ENCODE results near the gene TAF4.
"Not testable (repeated sequence)": the region's sequence is repeated elsewhere in the genome, so short reads cannot be mapped to it uniquely, and the experiment has no call there.

Gene TAF4

DNA sequence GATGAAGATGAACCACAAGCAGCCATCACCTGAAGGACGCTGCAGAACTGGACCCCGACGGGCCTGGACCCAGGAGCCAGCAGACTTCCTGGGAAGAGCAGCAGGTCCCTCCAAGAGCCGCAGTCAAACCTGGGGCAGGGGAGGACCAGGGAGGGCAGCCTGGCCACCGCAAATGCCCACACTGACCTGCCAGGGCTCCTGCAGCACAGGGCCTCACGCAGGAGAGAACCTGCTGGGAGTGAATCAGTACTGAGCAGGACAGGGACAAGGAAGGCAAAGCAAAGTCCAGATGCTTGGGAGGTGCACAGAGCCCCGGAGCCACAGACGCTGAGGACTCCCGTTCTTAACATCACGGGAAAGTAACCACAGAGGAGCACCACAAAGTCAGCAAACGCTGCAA lies 75.2 kb downstream of the TAF4 start:
- no peak overlapping the region for H3K4me3 ChIP-seq (ENCODE audit: low read length)
- no peak for DNase-seq (ENCODE audit: low read depth)
- TF ChIP-seq, protein P1, sequence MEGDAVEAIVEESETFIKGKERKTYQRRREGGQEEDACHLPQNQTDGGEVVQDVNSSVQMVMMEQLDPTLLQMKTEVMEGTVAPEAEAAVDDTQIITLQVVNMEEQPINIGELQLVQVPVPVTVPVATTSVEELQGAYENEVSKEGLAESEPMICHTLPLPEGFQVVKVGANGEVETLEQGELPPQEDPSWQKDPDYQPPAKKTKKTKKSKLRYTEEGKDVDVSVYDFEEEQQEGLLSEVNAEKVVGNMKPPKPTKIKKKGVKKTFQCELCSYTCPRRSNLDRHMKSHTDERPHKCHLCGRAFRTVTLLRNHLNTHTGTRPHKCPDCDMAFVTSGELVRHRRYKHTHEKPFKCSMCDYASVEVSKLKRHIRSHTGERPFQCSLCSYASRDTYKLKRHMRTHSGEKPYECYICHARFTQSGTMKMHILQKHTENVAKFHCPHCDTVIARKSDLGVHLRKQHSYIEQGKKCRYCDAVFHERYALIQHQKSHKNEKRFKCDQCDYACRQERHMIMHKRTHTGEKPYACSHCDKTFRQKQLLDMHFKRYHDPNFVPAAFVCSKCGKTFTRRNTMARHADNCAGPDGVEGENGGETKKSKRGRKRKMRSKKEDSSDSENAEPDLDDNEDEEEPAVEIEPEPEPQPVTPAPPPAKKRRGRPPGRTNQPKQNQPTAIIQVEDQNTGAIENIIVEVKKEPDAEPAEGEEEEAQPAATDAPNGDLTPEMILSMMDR (conservative IDR thresholded peaks at IDR 0.05; ENCODE audit: low read depth, low read length): no peak

DNA sequence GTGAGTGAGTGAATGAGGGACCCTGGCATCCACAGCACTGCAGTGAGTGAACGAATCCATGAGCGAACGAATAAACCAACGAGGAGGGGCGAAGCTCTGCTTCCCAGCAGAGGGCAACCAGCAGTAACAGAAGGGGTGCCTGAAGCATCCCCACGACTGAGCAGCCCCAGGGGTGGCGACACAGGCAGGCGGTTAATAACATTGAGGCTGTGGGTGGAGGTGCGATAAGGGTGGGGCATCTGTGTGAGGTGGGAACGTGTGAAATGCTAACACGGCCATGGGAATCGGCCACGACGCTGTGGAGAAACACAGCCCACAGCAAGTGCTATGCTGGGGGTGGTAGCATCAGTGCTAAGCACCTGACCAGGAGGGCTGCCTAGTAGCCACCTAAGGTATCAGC lies 75.9 kb downstream of the TAF4 start:
- H3K4me3 ChIP-seq (ENCODE audit: low read length): no peak overlapping the region
- no peak for DNase-seq (ENCODE audit: low read depth)
- TF ChIP-seq, protein P1 (conservative IDR thresholded peaks at IDR 0.05; ENCODE audit: low read depth, low read length): no peak

DNA sequence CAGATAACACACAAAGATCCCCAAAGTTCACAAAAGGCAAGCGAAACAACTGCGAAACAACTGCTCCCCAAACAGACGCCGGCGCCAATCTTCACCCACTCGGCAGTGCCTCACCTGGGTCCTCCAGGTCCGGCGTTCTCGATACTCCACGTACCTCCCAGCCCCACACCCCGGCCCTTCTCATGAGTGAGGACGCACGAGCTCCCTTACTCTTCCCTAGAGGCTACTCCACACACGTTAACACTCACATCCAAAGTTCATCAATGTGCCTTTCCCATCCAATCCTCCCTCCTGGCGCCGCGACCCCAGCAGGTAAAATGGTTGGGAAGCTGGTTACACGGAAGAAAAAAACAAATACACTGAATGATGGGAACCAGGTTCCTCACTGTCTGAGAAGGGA lies 77.0 kb downstream of the TAF4 start:
- TF ChIP-seq, protein P1 (conservative IDR thresholded peaks at IDR 0.05; ENCODE audit: low read depth, low read length): no peak
- DNase-seq (ENCODE audit: low read depth): no peak
- H3K4me3 ChIP-seq (ENCODE audit: low read length): no peak overlapping the region

- TF ChIP-seq, protein P1 (conservative IDR thresholded peaks at IDR 0.05; ENCODE audit: low read depth, low read length): no peak
- H3K4me3 ChIP-seq (ENCODE audit: low read length): no peak overlapping the region
- no peak for DNase-seq (ENCODE audit: low read depth)
Observed at GRCh38 chr20:61986762-61987321, 78.8 kb downstream of the TAF4 start.

GRCh38 chr20:61985096-61985495 lies 80.6 kb downstream of the TAF4 start:
- DNase-seq (ENCODE audit: low read depth): no peak
- no peak overlapping the region for H3K4me3 ChIP-seq (ENCODE audit: low read length)
- TF ChIP-seq, protein P1 (conservative IDR thresholded peaks at IDR 0.05; ENCODE audit: low read depth, low read length): no peak

GRCh38 chr20:61984431-61984830 lies 81.2 kb downstream of the TAF4 start:
- not testable (repeated sequence) for H3K4me3 ChIP-seq (ENCODE audit: low read length); DNase-seq (ENCODE audit: low read depth)

DNA sequence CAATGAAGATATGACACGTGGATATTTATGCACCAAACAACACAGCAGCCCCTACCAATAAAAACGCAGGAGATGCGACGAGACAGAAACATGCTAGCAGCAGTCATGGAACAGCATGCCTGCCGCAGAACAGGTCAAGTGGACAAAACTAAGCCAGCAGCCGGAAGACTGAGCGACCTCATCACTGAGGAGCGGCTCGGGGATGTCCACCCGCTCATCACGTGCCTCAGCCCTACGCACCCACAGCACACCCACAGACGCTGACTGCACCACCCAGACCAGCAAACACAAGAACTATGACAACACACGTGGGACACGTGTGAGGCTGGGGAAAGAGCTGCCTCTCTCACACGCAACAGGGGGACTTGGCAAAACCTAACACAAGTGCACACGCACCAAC lies 81.7 kb downstream of the TAF4 start:
- no peak for DNase-seq (ENCODE audit: low read depth)
- H3K4me3 ChIP-seq (ENCODE audit: low read length): no peak overlapping the region
- TF ChIP-seq, protein P1 (conservative IDR thresholded peaks at IDR 0.05; ENCODE audit: low read depth, low read length): no peak

DNA sequence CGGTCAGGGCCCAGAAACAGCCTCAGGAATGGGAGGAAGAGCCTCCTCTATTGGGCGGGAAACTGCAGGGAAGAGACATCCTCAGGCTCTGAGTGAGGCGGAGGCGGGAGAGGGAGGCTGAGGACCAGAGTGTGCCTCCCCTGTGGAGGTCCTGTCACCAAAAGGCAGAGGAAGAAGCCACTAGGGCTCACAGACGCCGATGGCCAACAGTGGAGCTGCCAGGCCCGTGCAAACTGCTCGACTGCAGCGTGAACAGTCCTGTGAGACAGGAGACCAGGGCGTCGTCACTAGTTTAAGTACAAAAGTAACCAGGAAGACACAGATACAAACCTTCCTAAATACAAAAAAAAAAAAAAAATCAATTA lies 82.7 kb downstream of the TAF4 start:
- TF ChIP-seq, protein P1 (conservative IDR thresholded peaks at IDR 0.05; ENCODE audit: low read depth, low read length): no peak
- DNase-seq (ENCODE audit: low read depth): no peak
- H3K4me3 ChIP-seq (ENCODE audit: low read length): no peak overlapping the region

Data from retinal pigment epithelial cell (primary cell).